Common myeloid progenitor, CD34-positive (primary cell): ENCODE measurements around the gene EPRS1.
"Not testable (repeated sequence)": the region's sequence is repeated elsewhere in the genome, so short reads cannot be mapped to it uniquely, and the experiment has no call there.

Source experiments
- CTCF ChIA-PET: fragments of 350-600 bp; sonication (Branson Sonifier 250); formaldehyde crosslinking; loops from one replicate; lab custom pipeline; 2021; ENCODE audit warnings: antibody characterized with exemption; lab: Charles Lee
- POLR2A ChIA-PET: fragments of 350-600 bp; sonication (Branson Sonifier 250); formaldehyde crosslinking; loops from one replicate; lab custom pipeline; 2021; ENCODE audit warnings: antibody characterized with exemption; lab: Charles Lee
- DNase-seq, 3 donors: peaks; one replicate each; pipeline versions ENCODE4 v3.0.0 to v3.0.0-alpha.2; 2013
- H3K27ac ChIP-seq, 2 experiments: 1 replicate in 1 of 2; 2 replicates in 1 of 2; pipeline ENCODE4 v1.7.0; 2013; ENCODE audit warnings: inconsistent platforms in 2 of 2, low read length in 2 of 2, mild to moderate bottlenecking in 2 of 2, low read depth in 1 of 2, moderate library complexity in 1 of 2; ENCODE audit not compliant: severe bottlenecking in 2 of 2, insufficient read depth in 1 of 2, poor library complexity in 1 of 2
- H3K27me3 ChIP-seq, 5 experiments: replicated peaks in 2 of 5; 1 replicate in 3 of 5; 2 replicates in 2 of 5; pipeline versions ENCODE4 v1.6.1 to v1.7.0; 2013; ENCODE audit warnings: low read length in 4 of 5, mild to moderate bottlenecking in 2 of 5, moderate library complexity in 2 of 5, inconsistent platforms in 1 of 5; ENCODE audit not compliant: insufficient read depth in 5 of 5, control insufficient read depth in 4 of 5
- H3K36me3 ChIP-seq, 4 experiments: 1 replicate in 2 of 4; 2 replicates in 2 of 4; pipeline versions ENCODE4 v1.6.1 to v1.7.0; 2013; ENCODE audit warnings: low read length in 3 of 4, control low read depth in 1 of 4, mild to moderate bottlenecking in 1 of 4; ENCODE audit not compliant: control insufficient read depth in 4 of 4, insufficient read depth in 4 of 4
- H3K4me1 ChIP-seq, 4 experiments: 1 replicate in 3 of 4; 2 replicates in 1 of 4; pipeline versions ENCODE4 v1.6.1 to v1.7.1; 2013; ENCODE audit warnings: low read length in 3 of 4, mild to moderate bottlenecking in 3 of 4, control low read depth in 1 of 4, inconsistent platforms in 1 of 4, moderate library complexity in 1 of 4; ENCODE audit not compliant: control insufficient read depth in 4 of 4, insufficient read depth in 4 of 4; ENCODE audit errors: control extremely low read depth in 1 of 4
- H3K4me3 ChIP-seq, 7 experiments: 1 replicate in 4 of 7; 2 replicates in 3 of 7; pipeline versions ENCODE4 v1.5.1 to v1.7.0; 2013; ENCODE audit warnings: mild to moderate bottlenecking in 7 of 7, low read length in 6 of 7, moderate library complexity in 6 of 7, inconsistent platforms in 2 of 7, low read depth in 2 of 7, control low read depth in 1 of 7; ENCODE audit not compliant: insufficient read depth in 4 of 7, control insufficient read depth in 1 of 7; ENCODE audit errors: extremely low read depth in 1 of 7
- H3K9me3 ChIP-seq, 5 experiments: 1 replicate in 4 of 5; 2 replicates in 1 of 5; pipeline versions ENCODE4 v1.6.1 to v1.7.1; 2013; ENCODE audit warnings: low read length in 4 of 5, mild to moderate bottlenecking in 2 of 5, inconsistent platforms in 1 of 5, low read depth in 1 of 5, moderate library complexity in 1 of 5; ENCODE audit not compliant: control insufficient read depth in 4 of 5, insufficient read depth in 2 of 5; ENCODE audit errors: control extremely low read depth in 1 of 5
- WGBS: methylation state at CpG from one replicate; pipeline ENCODE4 v1.1.5; 2013; ENCODE audit not compliant: insufficient coverage; 5-methylcytosine and 5-hydroxymethylcytosine counted together

EPRS1 gene

DNA sequence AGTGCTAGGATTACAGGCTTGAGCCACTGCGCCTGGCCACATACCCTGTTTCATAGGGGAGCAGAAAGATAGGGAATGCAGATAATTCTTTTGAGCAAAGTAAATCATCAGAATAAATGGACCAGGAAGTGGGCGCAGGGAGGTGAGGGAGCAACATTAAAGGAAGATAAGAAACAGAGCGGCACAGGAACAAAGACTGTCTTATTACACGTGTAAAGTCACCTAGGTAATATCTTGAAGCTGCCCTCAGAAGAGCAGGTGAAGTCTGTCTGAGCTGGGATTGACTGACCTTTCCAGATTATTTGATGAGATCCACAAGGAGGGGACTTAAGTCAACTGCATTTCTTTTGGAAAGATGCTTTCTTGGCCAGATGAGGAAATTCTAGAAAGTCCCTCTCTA, 7.7 kb downstream of the EPRS1 start:
- Histone ChIP-seq H3K4me3 (no peak overlapping the region), H3K9me3 (no peaks in the 10 kb centered on the region), H3K27me3 (no peaks in the 10 kb centered on the region), H3K36me3 (peaks cover 3 to 20% (median 13%) of the 10 kb centered on the region in 4 experiments), H3K4me1 (no peaks in the 10 kb centered on the region), H3K27ac (peak overlapping the region in 1 of 2 experiments; percentile 30)
- ChIA-PET POLR2A (no interaction called here), CTCF (interaction anchor here (1.2 kb wide), 1 partner anchor 10 kb away, joined by 3 read pairs; no protein-coding TSS in a partner anchor)
- DNase-seq: no peak
- 90% methylated on average over 4 of the region's 4 CpGs for WGBS

- no CpG with 5 or more reads among the region's 3 CpGs for WGBS
- POLR2A ChIA-PET, H3K4me3 ChIP-seq, H3K27ac ChIP-seq, H3K27me3 ChIP-seq, H3K9me3 ChIP-seq, H3K4me1 ChIP-seq: not testable (repeated sequence)
- CTCF ChIA-PET: interaction anchor here (1.2 kb wide), 1 partner anchor 9 kb away, joined by 3 read pairs; no protein-coding TSS in a partner anchor
- peak; percentile 12 to 63 (median 56) for DNase-seq
- H3K36me3 ChIP-seq: peaks cover 5 to 27% (median 16%) of the 10 kb centered on the region in 4 experiments
Measured at GRCh38 chr1:220037810-220038209, 8.5 kb downstream of the EPRS1 start.

DNA sequence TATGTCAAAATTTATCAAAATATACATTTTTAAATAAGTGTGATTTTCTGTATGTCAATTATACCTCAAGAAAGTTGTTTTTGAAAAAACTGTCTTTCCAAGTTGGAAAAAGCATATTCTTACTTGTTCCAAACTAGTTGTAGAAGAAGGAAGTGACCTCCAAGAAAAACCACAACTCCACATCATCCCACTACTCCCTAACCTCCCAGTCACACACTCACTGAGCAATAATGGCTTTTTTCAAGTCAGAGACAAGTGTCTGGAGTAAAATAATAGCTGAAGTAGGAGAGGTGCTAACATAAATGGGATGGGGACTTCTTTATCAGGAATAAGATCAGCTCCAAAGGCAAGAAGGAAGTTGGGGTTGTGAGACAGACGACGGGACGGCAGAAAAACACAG, 13.4 kb downstream of the EPRS1 start:
- Histone ChIP-seq H3K27ac (peak overlapping the region in 1 of 2 experiments; percentile 55), H3K9me3 (no peaks in the 10 kb centered on the region), H3K36me3 (peaks cover 16 to 49% (median 27%) of the 10 kb centered on the region in 4 experiments), H3K27me3 (no peaks in the 10 kb centered on the region), H3K4me1 (peaks cover 0 to 4% (median 0%) of the 10 kb centered on the region in 4 experiments), H3K4me3 (no peak overlapping the region)
- CTCF ChIA-PET: interaction anchor here (1.5 to 1.8 kb wide), 2 partner anchors 21 to 67 kb away, joined by 3 to 5 read pairs; no protein-coding TSS in a partner anchor
- no peak for DNase-seq
- no CpG with 5 or more reads among the region's 3 CpGs for WGBS
- POLR2A ChIA-PET: no interaction called here

- no peak overlapping the region for H3K4me3 ChIP-seq
- no CpG with 5 or more reads among the region's 2 CpGs for WGBS
- H3K27me3 ChIP-seq: no peaks in the 10 kb centered on the region
- H3K27ac ChIP-seq: no peak overlapping the region
- DNase-seq: no peak
- peaks cover 0 to 4% (median 0%) of the 10 kb centered on the region in 4 experiments for H3K4me1 ChIP-seq
- peaks cover 16 to 49% (median 27%) of the 10 kb centered on the region in 4 experiments for H3K36me3 ChIP-seq
- ChIA-PET POLR2A (no interaction called here), CTCF (interaction anchor here (0.6 to 1.8 kb wide), 4 partner anchors 12 to 82 kb away, joined by 3 to 5 read pairs (median 3); no protein-coding TSS in a partner anchor)
- no peaks in the 10 kb centered on the region for H3K9me3 ChIP-seq
Measured at GRCh38 chr1:220031287-220031686, 15.0 kb downstream of the EPRS1 start.

DNA sequence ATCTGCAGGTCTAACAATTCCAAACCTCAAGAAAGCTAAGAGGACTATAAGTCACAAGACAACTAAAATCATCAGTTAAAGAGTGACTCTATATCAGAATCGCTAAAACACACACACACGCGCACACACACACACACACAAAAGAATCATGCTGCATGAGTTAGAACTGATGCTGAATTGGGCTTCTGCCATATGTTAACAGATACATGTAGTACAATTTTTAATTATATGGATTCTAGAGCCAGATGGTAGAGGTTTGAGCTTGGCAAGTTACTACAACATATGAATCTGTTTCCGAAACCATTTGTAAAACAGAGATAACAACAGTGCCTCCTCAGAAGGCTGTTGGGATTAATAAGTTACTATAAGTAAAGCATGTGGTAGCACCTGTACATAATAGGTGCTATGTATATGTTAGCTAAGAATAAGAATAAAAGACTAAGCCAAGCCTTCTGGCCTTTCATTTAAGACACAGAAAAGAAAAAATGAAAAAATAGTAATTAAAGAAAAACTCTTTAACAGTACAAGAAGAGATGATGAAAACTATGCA, 17.9 kb downstream of the EPRS1 start:
- DNase-seq: no peak
- Histone ChIP-seq H3K36me3 (peaks cover 16 to 62% (median 36%) of the 10 kb centered on the region in 4 experiments), H3K4me3 (no peak overlapping the region), H3K27me3 (no peaks in the 10 kb centered on the region), H3K9me3 (no peaks in the 10 kb centered on the region), H3K4me1 (peaks cover 0 to 4% (median 0%) of the 10 kb centered on the region in 4 experiments), H3K27ac (no peak overlapping the region)
- POLR2A ChIA-PET: no interaction called here
- CTCF ChIA-PET: interaction anchor here (1.0 kb wide), 1 partner anchor 10 kb away, joined by 3 read pairs; no protein-coding TSS in a partner anchor
- no CpG with 5 or more reads among the region's 4 CpGs for WGBS

DNA sequence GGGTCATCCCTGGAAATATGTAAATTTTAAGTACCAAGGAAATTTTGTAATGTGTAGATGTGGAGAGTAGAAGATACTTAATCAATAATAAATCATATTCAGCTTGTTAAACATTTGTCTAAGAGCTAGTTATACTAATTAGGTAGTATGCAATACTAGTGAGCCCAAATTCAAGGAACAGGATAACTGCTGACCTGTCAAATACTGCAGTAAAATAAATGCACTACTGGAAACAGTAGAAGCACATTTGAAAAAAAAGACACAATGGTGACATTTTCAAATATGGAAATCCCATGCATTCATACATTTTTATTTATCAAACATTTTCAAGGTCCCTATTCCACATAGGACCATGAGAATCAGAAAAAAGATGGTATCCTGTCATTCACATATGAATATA, 27.2 kb downstream of the EPRS1 start:
- ChIA-PET CTCF (interaction anchor here (0.5 kb wide), 1 partner anchor 13 kb away, joined by 3 read pairs; no protein-coding TSS in a partner anchor), POLR2A (no interaction called here)

DNA sequence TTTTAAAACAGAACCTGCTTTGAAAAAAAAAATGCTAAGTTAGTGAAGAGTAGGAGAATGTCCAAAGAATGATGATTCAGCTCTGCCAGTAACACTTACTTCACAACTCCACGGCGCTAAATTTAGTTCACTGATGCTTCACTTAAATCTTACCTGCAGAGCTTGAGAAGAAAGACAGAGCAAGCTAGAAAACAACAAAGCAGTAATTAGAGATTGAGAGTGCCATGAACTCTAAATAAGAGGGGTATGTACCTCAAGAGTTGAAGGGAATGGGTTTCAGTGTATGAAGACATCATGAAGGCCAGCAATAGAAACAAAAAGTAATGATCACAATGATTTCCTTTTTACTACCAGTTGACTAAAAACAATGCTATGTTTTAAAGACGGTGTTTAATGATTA, 32.8 kb downstream of the EPRS1 start:
- Histone ChIP-seq H3K9me3 (no peaks in the 10 kb centered on the region), H3K27ac (no peak overlapping the region), H3K4me1 (peaks cover 0 to 5% (median 0%) of the 10 kb centered on the region in 4 experiments), H3K27me3 (no peaks in the 10 kb centered on the region), H3K4me3 (no peak overlapping the region), H3K36me3 (peaks cover 14 to 53% (median 35%) of the 10 kb centered on the region in 4 experiments)
- no peak for DNase-seq
- 93% methylated on average over 2 of the region's 3 CpGs for WGBS
- POLR2A ChIA-PET: no interaction called here
- CTCF ChIA-PET: interaction anchor here (0.9 to 1.8 kb wide), 3 partner anchors 16 to 174 kb away, joined by 3 to 4 read pairs (median 4); no protein-coding TSS in a partner anchor

More for the DNA sequence above, 27.2 kb downstream of the EPRS1 start:
- H3K36me3 ChIP-seq: peaks cover 19 to 67% (median 45%) of the 10 kb centered on the region in 4 experiments
- no peaks in the 10 kb centered on the region for H3K27me3 ChIP-seq
- no peak for DNase-seq
- H3K4me1 ChIP-seq: no peaks in the 10 kb centered on the region
- H3K27ac ChIP-seq: no peak overlapping the region
- no peak overlapping the region for H3K4me3 ChIP-seq
- H3K9me3 ChIP-seq: no peaks in the 10 kb centered on the region
